Activated CD8-positive, alpha-beta T cell treated with anti-CD3 and anti-CD28 coated beads, Interleukin-2, amount 10 ng/mL, durations not matched to agents 7 days and 5 days (primary cell): ENCODE data around the gene GCDH. TPM values are rescaled to one million over a fixed set of nuclear protein-coding genes. Genes with fewer than 3 reads are reported as not detected.
"Not testable (repeated sequence)": the region's sequence is repeated elsewhere in the genome, so short reads cannot be mapped to it uniquely, and the experiment has no call there.

Source experiments
- ATAC-seq: fragments of 150-1000 bp; cut with Tn5 transposase; one replicate; pipeline ENCODE4 v1.10.0; 2021; ENCODE audit warnings: moderate library complexity
- CTCF ChIA-PET: fragments of 350-600 bp; sonication (Branson Sonifier 250); formaldehyde crosslinking; loops from one replicate; lab custom pipeline; 2021; ENCODE audit warnings: antibody characterized with exemption; lab: Charles Lee
- POLR2A ChIA-PET: fragments of 350-600 bp; sonication (Branson Sonifier 250); formaldehyde crosslinking; loops from one replicate; lab custom pipeline; 2021; ENCODE audit warnings: antibody characterized with exemption; lab: Charles Lee
- DNase-seq: peaks from one replicate; pipeline ENCODE4 v3.0.0-alpha.2; 2020
- H3K27ac Mint-ChIP-seq: one replicate; pipeline ENCODE4 v1.8.0; 2021; ENCODE audit warnings: mild to moderate bottlenecking, mixed read lengths
- H3K27me3 Mint-ChIP-seq: one replicate; pipeline ENCODE4 v1.8.0; 2021; ENCODE audit warnings: low read depth, mixed read lengths
- H3K36me3 Mint-ChIP-seq: one replicate; pipeline ENCODE4 v1.8.0; 2021; ENCODE audit warnings: low read depth, mixed read lengths
- H3K4me1 Mint-ChIP-seq: one replicate; pipeline ENCODE4 v1.8.0; 2021; ENCODE audit warnings: low read depth, mixed read lengths
- H3K4me3 Mint-ChIP-seq: one replicate; pipeline ENCODE4 v1.8.0; 2021; ENCODE audit warnings: mild to moderate bottlenecking, mixed read lengths
- H3K9me3 Mint-ChIP-seq: one replicate; pipeline ENCODE4 v1.8.0; 2022; ENCODE audit warnings: mixed read lengths; ENCODE audit not compliant: insufficient read depth
- total RNA-seq, 2 experiments: library from RNA; stranded (reverse); gene quantifications; one replicate each; pipeline ENCODE4 v1.2.3, GENCODE V29; 2021

The GCDH gene
- total RNA-seq, 2 experiments from 2014 or later: 39.5 to 42.5 TPM

- H3K27ac Mint-ChIP-seq: peak overlapping the region; percentile 98
- DNase-seq: no peak
- POLR2A ChIA-PET: interaction anchor here (0.6 to 3.1 kb wide), 7 partner anchors 12 to 190 kb away, joined by 3 to 20 read pairs (median 5); partner anchors contain the start of genes CALR, GCDH and KLF1
These were observed 22.1 kb downstream of the GCDH start for GRCh38 chr19:12913011-12913561.

GRCh38 chr19:12913851-12914690, 23.1 kb downstream of the GCDH start:
- H3K27me3 Mint-ChIP-seq: peaks cover under 1% of the 10 kb centered on the region
- peak overlapping the region; percentile 98 for H3K27ac Mint-ChIP-seq
- ATAC-seq (peak; percentile 85), DNase-seq (peak; percentile 80)
- peaks cover 37% of the 10 kb centered on the region for H3K4me1 Mint-ChIP-seq
- peaks cover 5% of the 10 kb centered on the region for H3K36me3 Mint-ChIP-seq
- POLR2A ChIA-PET: interaction anchor here (0.6 to 3.1 kb wide), 10 partner anchors 13 to 191 kb away, joined by 3 to 20 read pairs (median 4); partner anchors contain the start of genes CALR, FARSA, GCDH and KLF1
- H3K9me3 Mint-ChIP-seq: no peaks in the 10 kb centered on the region
- CTCF ChIA-PET: interaction anchor here (1.0 to 3.8 kb wide), 10 partner anchors 13 to 157 kb away, joined by 3 to 23 read pairs (median 4); partner anchors contain the start of gene GCDH
- H3K4me3 Mint-ChIP-seq: peak overlapping the region; percentile 57

More at GRCh38 chr19:12913011-12913561, 22.1 kb downstream of the GCDH start:
- peaks cover 31% of the 10 kb centered on the region for H3K4me1 Mint-ChIP-seq
- no peak overlapping the region for H3K4me3 Mint-ChIP-seq
- no peaks in the 10 kb centered on the region for H3K27me3 Mint-ChIP-seq
- H3K9me3 Mint-ChIP-seq: no peaks in the 10 kb centered on the region
- CTCF ChIA-PET: interaction anchor here (0.6 to 3.8 kb wide), 11 partner anchors 12 to 203 kb away, joined by 3 to 23 read pairs (median 4); partner anchors contain the start of gene GCDH
- ATAC-seq: no peak
- peaks cover 2% of the 10 kb centered on the region for H3K36me3 Mint-ChIP-seq

- not testable (repeated sequence) for DNase-seq, ATAC-seq, H3K9me3 Mint-ChIP-seq, H3K4me3 Mint-ChIP-seq, H3K27me3 Mint-ChIP-seq
- Mint-ChIP-seq H3K36me3 (peaks cover 11% of the 10 kb centered on the region), H3K4me1 (peaks cover 49% of the 10 kb centered on the region), H3K27ac (peak overlapping the region; percentile 77)
- CTCF ChIA-PET: interaction anchor here (0.7 to 3.8 kb wide), 4 partner anchors 19 to 182 kb away, joined by 3 to 23 read pairs (median 4); no protein-coding TSS in a partner anchor
- POLR2A ChIA-PET: interaction anchor here (0.6 to 3.1 kb wide), 5 partner anchors 17 to 173 kb away, joined by 3 to 20 read pairs (median 6); partner anchors contain the start of genes CALR and GCDH
These were observed 24.9 kb downstream of the GCDH start for GRCh38 chr19:12915860-12916259.

- peaks cover 23% of the 10 kb centered on the region for H3K36me3 Mint-ChIP-seq
- ChIA-PET POLR2A (no interaction called here), CTCF (interaction anchor here (0.8 to 1.4 kb wide), 2 partner anchors 10 to 33 kb away, joined by 3 to 4 read pairs; no protein-coding TSS in a partner anchor)
- H3K9me3 Mint-ChIP-seq: no peaks in the 10 kb centered on the region
- peaks cover 2% of the 10 kb centered on the region for H3K27me3 Mint-ChIP-seq
- ATAC-seq (no peak), DNase-seq (no peak)
- peak overlapping the region; percentile 74 for H3K4me3 Mint-ChIP-seq
- peaks cover 47% of the 10 kb centered on the region for H3K4me1 Mint-ChIP-seq
- H3K27ac Mint-ChIP-seq: peak overlapping the region; percentile 87
These were observed 27.3 kb downstream of the GCDH start for GRCh38 chr19:12918253-12918652.

DNA sequence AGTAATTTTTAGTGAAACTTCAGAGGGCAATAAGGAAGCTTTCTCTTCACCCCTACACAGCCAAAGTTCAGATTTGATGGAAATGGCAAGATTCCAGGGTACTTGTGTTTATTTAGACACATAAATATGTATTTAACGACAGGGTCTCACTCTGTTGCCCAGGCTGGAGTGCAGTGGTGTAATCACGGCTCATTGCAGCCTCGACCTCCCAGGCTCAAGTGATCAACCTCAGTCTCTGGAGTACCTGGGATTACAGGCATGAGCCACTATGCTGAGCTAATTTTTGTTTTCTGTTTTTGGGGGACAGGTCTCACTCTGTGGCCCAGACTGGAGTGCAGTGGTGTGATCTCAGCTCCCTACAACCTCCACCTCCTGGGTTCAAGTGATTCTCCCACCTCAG, 30.1 kb downstream of the GCDH start:
- Mint-ChIP-seq H3K9me3 (no peaks in the 10 kb centered on the region), H3K4me1 (peaks cover 24% of the 10 kb centered on the region), H3K4me3 (no peak overlapping the region), H3K36me3 (peaks cover 42% of the 10 kb centered on the region), H3K27me3 (peaks cover 2% of the 10 kb centered on the region), H3K27ac (peak overlapping the region; percentile 14)
- CTCF ChIA-PET: interaction anchor here (1.0 to 1.5 kb wide), 2 partner anchors 36 to 44 kb away, joined by 3 to 7 read pairs; no protein-coding TSS in a partner anchor
- ATAC-seq (no peak), DNase-seq (no peak)
- POLR2A ChIA-PET: interaction anchor here (2.7 kb wide), 1 partner anchor 12 kb away, joined by 14 read pairs; the partner anchor contains the start of gene FARSA

- Mint-ChIP-seq H3K36me3 (peaks cover 53% of the 10 kb centered on the region), H3K4me1 (peaks cover 23% of the 10 kb centered on the region), H3K27me3 (peaks cover 2% of the 10 kb centered on the region), H3K4me3 (no peak overlapping the region), H3K27ac (peak overlapping the region; percentile 37), H3K9me3 (no peaks in the 10 kb centered on the region)
- ATAC-seq (no peak), DNase-seq (no peak)
- ChIA-PET POLR2A (interaction anchor here (1.0 to 1.8 kb wide), 2 partner anchors 10 to 15 kb away, joined by 4 to 5 read pairs; partner anchors contain the start of gene FARSA), CTCF (interaction anchor here (1.5 kb wide), 1 partner anchor 42 kb away, joined by 4 read pairs; no protein-coding TSS in a partner anchor)
These were observed 32.0 kb downstream of the GCDH start for GRCh38 chr19:12922959-12923358.

- POLR2A ChIA-PET: interaction anchor here (1.0 kb wide), 1 partner anchor 8 kb away, joined by 3 read pairs; the partner anchor contains the start of gene FARSA
- Mint-ChIP-seq H3K36me3 (peaks cover 59% of the 10 kb centered on the region), H3K27ac (no peak overlapping the region), H3K27me3 (no peaks in the 10 kb centered on the region), H3K4me1 (peaks cover 7% of the 10 kb centered on the region), H3K4me3 (no peak overlapping the region), H3K9me3 (no peaks in the 10 kb centered on the region)
- no peak for ATAC-seq
- no peak for DNase-seq
- CTCF ChIA-PET: no interaction called here
These were observed 33.8 kb downstream of the GCDH start for GRCh38 chr19:12924621-12925310.

DNA sequence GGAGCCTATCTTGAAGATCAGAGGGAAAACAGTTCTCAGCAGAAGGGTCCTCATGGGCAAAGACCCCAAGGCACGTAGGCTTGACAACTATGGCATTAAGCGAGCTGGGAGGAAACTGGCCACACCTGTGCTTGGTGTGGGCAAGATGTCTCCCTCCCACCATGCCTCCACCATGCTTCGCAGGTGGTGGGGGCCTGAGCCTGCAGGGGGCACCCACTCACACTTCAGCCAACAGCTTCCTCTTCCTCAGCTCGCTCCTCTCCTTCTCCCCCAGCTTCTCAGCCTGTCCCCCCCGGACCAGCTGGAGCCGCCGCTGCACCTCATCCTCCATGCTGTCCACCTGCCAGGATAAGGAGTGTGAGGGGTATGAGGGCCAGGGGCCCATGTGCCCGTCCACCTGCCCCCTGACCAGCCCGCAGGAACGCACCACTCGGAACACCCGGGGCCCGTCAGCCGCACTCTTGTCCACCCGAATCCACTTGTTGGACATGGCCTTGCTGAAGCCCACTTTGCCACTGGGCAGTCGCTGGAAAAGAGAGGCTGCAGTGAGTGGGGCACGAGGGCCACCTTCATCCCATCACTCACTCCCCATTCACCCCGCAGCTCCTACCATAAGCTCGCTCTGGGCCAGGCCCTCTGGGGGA, 39.2 kb downstream of the GCDH start:
- Mint-ChIP-seq H3K27ac (no peak overlapping the region), H3K4me3 (no peak overlapping the region), H3K4me1 (peaks cover 20% of the 10 kb centered on the region), H3K36me3 (peaks cover 52% of the 10 kb centered on the region), H3K9me3 (no peaks in the 10 kb centered on the region), H3K27me3 (no peaks in the 10 kb centered on the region)
- POLR2A ChIA-PET: interaction anchor here (0.5 to 1.3 kb wide), 3 partner anchors 8 to 16 kb away, joined by 3 to 4 read pairs (median 3); partner anchors contain the start of gene SYCE2
- CTCF ChIA-PET: interaction anchor here (0.9 to 2.2 kb wide), 3 partner anchors 16 to 45 kb away, joined by 3 to 8 read pairs (median 5); no protein-coding TSS in a partner anchor
- DNase-seq: no peak
- ATAC-seq: no peak

- ChIA-PET POLR2A (interaction anchor here (0.6 to 2.0 kb wide), 10 partner anchors 8 to 173 kb away, joined by 3 to 14 read pairs (median 4); partner anchors contain the start of genes GCDH and SYCE2), CTCF (interaction anchor here (0.6 to 3.3 kb wide), 7 partner anchors 13 to 172 kb away, joined by 3 to 22 read pairs (median 4); partner anchors contain the start of gene SYCE2)
- peaks cover 39% of the 10 kb centered on the region for H3K36me3 Mint-ChIP-seq
- DNase-seq: peak; percentile 40
- H3K27me3 Mint-ChIP-seq: no peaks in the 10 kb centered on the region
- ATAC-seq: peak; percentile 9
- H3K4me1 Mint-ChIP-seq: peaks cover 36% of the 10 kb centered on the region
- peak overlapping the region; percentile 91 for H3K27ac Mint-ChIP-seq
- H3K9me3 Mint-ChIP-seq: no peaks in the 10 kb centered on the region
- H3K4me3 Mint-ChIP-seq: peak overlapping the region; percentile 96
These were observed 41.7 kb downstream of the GCDH start for GRCh38 chr19:12932392-12933286.
